Liver (tissue), 3 donors: ENCODE measurements around the gene ATG9B.

Experiments used
- CTCF ChIP-seq: fragments of 150-350 bp; IDR thresholded peaks from 2 replicates; pipeline ENCODE4 v1.5.1; 2017; ENCODE audit warnings: improper control_type of control experiment, low read depth, low read length; ENCODE audit not compliant: missing input control
- GABPA ChIP-seq, 2 donors: IDR thresholded peaks in 1 of 2; conservative IDR thresholded peaks in 1 of 2; 2 replicates each; pipeline ENCODE4 v1.6.1; 2016; ENCODE audit warnings: antibody characterized with exemption in 2 of 2, mild to moderate bottlenecking in 1 of 2, moderate library complexity in 1 of 2
- HNF4G ChIP-seq: IDR thresholded peaks from 2 replicates; pipeline ENCODE4 v1.6.1; 2016; ENCODE audit warnings: antibody characterized with exemption
- JUND ChIP-seq, 2 donors: IDR thresholded peaks; 2 replicates each; pipeline ENCODE4 v1.6.1; 2016; ENCODE audit warnings: antibody characterized with exemption in 2 of 2
- MAX ChIP-seq: IDR thresholded peaks from 2 replicates; pipeline ENCODE4 v1.6.1; 2016; ENCODE audit warnings: antibody characterized with exemption
- RAD21 ChIP-seq, 2 donors: IDR thresholded peaks; 2 replicates each; pipeline ENCODE4 v1.6.1; 2016; ENCODE audit warnings: antibody characterized with exemption in 2 of 2, mild to moderate bottlenecking in 2 of 2
- REST ChIP-seq: IDR thresholded peaks from 2 replicates; pipeline ENCODE4 v1.6.1; 2016; ENCODE audit warnings: antibody characterized with exemption, mild to moderate bottlenecking
- SP1 ChIP-seq: IDR thresholded peaks from 2 replicates; pipeline ENCODE4 v1.6.1; 2018; ENCODE audit warnings: antibody characterized with exemption, mild to moderate bottlenecking
- YY1 ChIP-seq: IDR thresholded peaks from 2 replicates; pipeline ENCODE4 v1.6.1; 2016; ENCODE audit warnings: antibody characterized with exemption, mild to moderate bottlenecking
- ZBTB33 ChIP-seq: IDR thresholded peaks from 2 replicates; pipeline ENCODE4 v1.6.1; 2016; ENCODE audit warnings: antibody characterized with exemption
- donor health status: healthy.
- donor health status: healthy.

GRCh38 chr7:150998341-150998740, 26.0 kb downstream of the ATG9B start:
- TF ChIP-seq CTCF (no peak), YY1 (no peak), ZBTB33 (no peak), SP1 (no peak), GABPA (IDR thresholded peaks at IDR 0.05 in 1 of 2, conservative IDR thresholded peaks at IDR 0.05 in 1 of 2) (no peak), JUND (IDR thresholded peaks at IDR 0.05) (no peak), REST (no peak), MAX (no peak), RAD21 (IDR thresholded peaks at IDR 0.05) (no peak), HNF4G (no peak)
